ENCODE results near the gene HBG1.

The HBG1 gene

GRCh38 chr11:5247472-5248192, 2.0 kb downstream of the HBG1 start:
- DNase-seq (ENCODE audit: low read depth in 2 of 2), result no peak

GRCh38 chr11:5246772-5247471, 2.7 kb downstream of the HBG1 start:
- no peak for DNase-seq (ENCODE audit: low read depth in 2 of 2)

GRCh38 chr11:5245155-5245554, 4.5 kb downstream of the HBG1 start:
- DNase-seq (ENCODE audit: low read depth in 2 of 2), result no peak

GRCh38 chr11:5243816-5244180, 5.9 kb downstream of the HBG1 start:
- no peak for DNase-seq (ENCODE audit: low read depth in 2 of 2)

- no peak for DNase-seq (ENCODE audit: low read depth in 2 of 2)
These were observed 6.5 kb downstream of the HBG1 start for GRCh38 chr11:5242933-5243815.

- no peak for DNase-seq (ENCODE audit: low read depth in 2 of 2)
These were observed 7.4 kb downstream of the HBG1 start for GRCh38 chr11:5242208-5242607.

- DNase-seq (ENCODE audit: low read depth in 2 of 2), result no peak
These were observed 8.2 kb downstream of the HBG1 start for GRCh38 chr11:5241458-5241857.

- DNase-seq (ENCODE audit: low read depth in 2 of 2), result no peak
These were observed 9.2 kb downstream of the HBG1 start for GRCh38 chr11:5240458-5240857.

- DNase-seq (ENCODE audit: low read depth in 2 of 2), result no peak
These were observed 9.6 kb downstream of the HBG1 start for GRCh38 chr11:5240056-5240455.

GRCh38 chr11:5239046-5239445, 10.6 kb downstream of the HBG1 start:
- no peak for DNase-seq (ENCODE audit: low read depth in 2 of 2)

- DNase-seq (ENCODE audit: low read depth in 2 of 2), result no peak
These were observed 11.2 kb downstream of the HBG1 start for GRCh38 chr11:5238486-5238885.

GRCh38 chr11:5237420-5237819, 12.2 kb downstream of the HBG1 start:
- no peak for DNase-seq (ENCODE audit: low read depth in 2 of 2)

GRCh38 chr11:5235364-5236095, 14.1 kb downstream of the HBG1 start:
- DNase-seq (ENCODE audit: low read depth in 2 of 2), result no peak

- DNase-seq (ENCODE audit: low read depth in 2 of 2), result no peak
These were observed 15.2 kb downstream of the HBG1 start, which contains the start of gene HBD for GRCh38 chr11:5234381-5234834. HBD (minus strand) TSS chr11:5234483; CDS start chr11:5234433, 50 bp downstream.

- no peak for DNase-seq (ENCODE audit: low read depth in 2 of 2)
These were observed 16.4 kb downstream of the HBG1 start for GRCh38 chr11:5233307-5233706.

- no peak for DNase-seq (ENCODE audit: low read depth in 2 of 2)
These were observed 16.8 kb downstream of the HBG1 start for GRCh38 chr11:5232821-5233220.

GRCh38 chr11:5232176-5232575, 17.5 kb downstream of the HBG1 start:
- no peak for DNase-seq (ENCODE audit: low read depth in 2 of 2)

GRCh38 chr11:5231111-5231510, 18.5 kb downstream of the HBG1 start:
- DNase-seq (ENCODE audit: low read depth in 2 of 2), result no peak

GRCh38 chr11:5230266-5230665, 19.4 kb downstream of the HBG1 start:
- no peak for DNase-seq (ENCODE audit: low read depth in 2 of 2)

- DNase-seq (ENCODE audit: low read depth in 2 of 2), result no peak
These were observed 19.9 kb downstream of the HBG1 start for GRCh38 chr11:5229796-5230195.

- no peak for DNase-seq (ENCODE audit: low read depth in 2 of 2)
These were observed 20.3 kb downstream of the HBG1 start for GRCh38 chr11:5229356-5229755.

GRCh38 chr11:5228124-5228523, 21.5 kb downstream of the HBG1 start:
- no peak for DNase-seq (ENCODE audit: low read depth in 2 of 2)

Data from stimulated activated CD4-positive, alpha-beta T cell treated with anti-CD3 and anti-CD28 coated beads, Interleukin-1b, Interleukin-23, amount 100 ng/mL, for 4 hours (primary cell).